SK-N-SH (cell line): Measurements from ENCODE around the gene LRP10.

Experiments used
- JUND ChIP-seq: IDR thresholded peaks from 2 replicates; pipeline ENCODE4 v1.4.0; 2012
- TF ChIP-seq, protein P1 (sequence below): IDR thresholded peaks from 2 replicates; pipeline ENCODE4 v1.4.0; 2012; ENCODE audit warnings: low read depth, borderline replicate concordance
- TF ChIP-seq, protein P2 (sequence below): fragments of 200-600 bp; sonication (generic); IDR thresholded peaks from 2 replicates; pipeline ENCODE4 v1.6.1; 2017; ENCODE audit warnings: antibody characterized with exemption, mild to moderate bottlenecking, moderate library complexity

DNA sequence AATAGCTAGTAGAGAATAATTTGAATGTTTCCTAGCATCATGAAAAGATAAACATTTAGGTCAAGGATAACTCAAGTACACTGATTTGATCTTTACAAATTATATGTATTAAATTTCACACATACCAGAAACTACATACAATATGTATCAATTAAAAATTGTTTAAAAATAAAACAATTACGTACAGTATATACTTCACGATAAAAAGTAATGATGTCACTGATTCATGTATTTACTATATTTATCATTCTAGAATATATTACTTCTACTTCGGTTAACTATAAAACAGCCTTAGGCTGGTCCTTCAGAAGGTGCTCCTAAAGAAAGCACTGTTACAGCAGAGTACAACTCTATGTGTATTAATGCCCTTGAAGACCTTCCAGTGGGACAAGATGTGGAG is 35.9 kb downstream of the LRP10 start:
- TF ChIP-seq, protein P1, sequence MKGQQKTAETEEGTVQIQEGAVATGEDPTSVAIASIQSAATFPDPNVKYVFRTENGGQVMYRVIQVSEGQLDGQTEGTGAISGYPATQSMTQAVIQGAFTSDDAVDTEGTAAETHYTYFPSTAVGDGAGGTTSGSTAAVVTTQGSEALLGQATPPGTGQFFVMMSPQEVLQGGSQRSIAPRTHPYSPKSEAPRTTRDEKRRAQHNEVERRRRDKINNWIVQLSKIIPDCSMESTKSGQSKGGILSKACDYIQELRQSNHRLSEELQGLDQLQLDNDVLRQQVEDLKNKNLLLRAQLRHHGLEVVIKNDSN = no peak
- TF ChIP-seq, protein P2, sequence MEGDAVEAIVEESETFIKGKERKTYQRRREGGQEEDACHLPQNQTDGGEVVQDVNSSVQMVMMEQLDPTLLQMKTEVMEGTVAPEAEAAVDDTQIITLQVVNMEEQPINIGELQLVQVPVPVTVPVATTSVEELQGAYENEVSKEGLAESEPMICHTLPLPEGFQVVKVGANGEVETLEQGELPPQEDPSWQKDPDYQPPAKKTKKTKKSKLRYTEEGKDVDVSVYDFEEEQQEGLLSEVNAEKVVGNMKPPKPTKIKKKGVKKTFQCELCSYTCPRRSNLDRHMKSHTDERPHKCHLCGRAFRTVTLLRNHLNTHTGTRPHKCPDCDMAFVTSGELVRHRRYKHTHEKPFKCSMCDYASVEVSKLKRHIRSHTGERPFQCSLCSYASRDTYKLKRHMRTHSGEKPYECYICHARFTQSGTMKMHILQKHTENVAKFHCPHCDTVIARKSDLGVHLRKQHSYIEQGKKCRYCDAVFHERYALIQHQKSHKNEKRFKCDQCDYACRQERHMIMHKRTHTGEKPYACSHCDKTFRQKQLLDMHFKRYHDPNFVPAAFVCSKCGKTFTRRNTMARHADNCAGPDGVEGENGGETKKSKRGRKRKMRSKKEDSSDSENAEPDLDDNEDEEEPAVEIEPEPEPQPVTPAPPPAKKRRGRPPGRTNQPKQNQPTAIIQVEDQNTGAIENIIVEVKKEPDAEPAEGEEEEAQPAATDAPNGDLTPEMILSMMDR = no peak
- TF ChIP-seq JUND = no peak
